Endodermal cell (in vitro differentiated cells): Measurements from ENCODE around the gene STX3. TPM values are rescaled to one million over a fixed set of nuclear protein-coding genes. Genes with fewer than 3 reads are reported as not detected.

Source experiments
- DNase-seq: peaks from one replicate; pipeline ENCODE4 v3.0.0-alpha.2; 2017
- H3K27ac ChIP-seq: 2 replicates; pipeline ENCODE4 v1.5.1; 2013; ENCODE audit warnings: mild to moderate bottlenecking, low read depth, low read length, moderate library complexity
- H3K27me3 ChIP-seq: 2 replicates; pipeline ENCODE4 v1.6.1; 2013; ENCODE audit warnings: mild to moderate bottlenecking, low read length, moderate library complexity; ENCODE audit not compliant: insufficient read depth, control insufficient read depth, poor library complexity, severe bottlenecking
- H3K36me3 ChIP-seq: 2 replicates; pipeline ENCODE4 v1.7.0; 2013; ENCODE audit warnings: mild to moderate bottlenecking, low read length, moderate library complexity; ENCODE audit not compliant: control insufficient read depth, insufficient read depth
- H3K4me1 ChIP-seq: one replicate; pipeline ENCODE4 v1.7.0; 2013; ENCODE audit warnings: low read length; ENCODE audit not compliant: control insufficient read depth, insufficient read depth
- H3K4me3 ChIP-seq: 2 replicates; pipeline ENCODE4 v1.5.1; 2013; ENCODE audit warnings: mild to moderate bottlenecking, low read length, moderate library complexity
- H3K9ac ChIP-seq: 2 replicates; pipeline ENCODE4 v1.6.1; 2013; ENCODE audit warnings: mild to moderate bottlenecking, low read length, moderate library complexity; ENCODE audit not compliant: poor library complexity, severe bottlenecking; ENCODE audit errors: extremely low read depth
- H3K9me3 ChIP-seq: 2 replicates; pipeline ENCODE4 v1.6.1; 2013; ENCODE audit warnings: mild to moderate bottlenecking, low read length, moderate library complexity; ENCODE audit not compliant: control insufficient read depth
- H3K27ac Mint-ChIP-seq: 2 replicates; pipeline ENCODE4 v1.8.0; 2020; ENCODE audit warnings: mixed read lengths
- H3K27me3 Mint-ChIP-seq: 2 replicates; pipeline ENCODE4 v1.8.0; 2021; ENCODE audit warnings: mild to moderate bottlenecking, mixed read lengths; ENCODE audit not compliant: insufficient read depth
- H3K36me3 Mint-ChIP-seq: 2 replicates; pipeline ENCODE4 v1.8.0; 2020; ENCODE audit warnings: low read depth, mixed read lengths
- H3K4me1 Mint-ChIP-seq: 2 replicates; pipeline ENCODE4 v1.8.0; 2020; ENCODE audit warnings: mixed read lengths
- H3K4me3 Mint-ChIP-seq: 2 replicates; pipeline ENCODE4 v1.8.0; 2020; ENCODE audit warnings: mild to moderate bottlenecking, moderate library complexity, mixed read lengths
- H3K9me3 Mint-ChIP-seq: 2 replicates; pipeline ENCODE4 v1.8.0; 2020; ENCODE audit warnings: mild to moderate bottlenecking, mixed read lengths
- WGBS, 2 experiments: methylation state at CpG; one replicate each; pipeline versions ENCODE4 v1.1.5 to v1.1.7; 2013; ENCODE audit warnings: missing lambda C conversion rate in 2 of 2, mixed read lengths in 1 of 2; ENCODE audit not compliant: insufficient coverage in 1 of 2, insufficient read length in 1 of 2; 5-methylcytosine and 5-hydroxymethylcytosine counted together
- total RNA-seq, 2 donors: library from RNA; stranded (reverse); fragmentation: NEBNext Ultra II Directional in 1 of 2; extraction: Animal tissue kit (Norgen Biotek cat#: 25700) in 1 of 2; gene quantifications; 2 replicates in 1 of 2; 3 replicates in 1 of 2; pipeline ENCODE4 v1.2.1, GENCODE V29; 2021
- TF ChIP-seq, protein P1 (sequence below): fragments of 200-600 bp; sonication (generic); conservative IDR thresholded peaks from 2 replicates; pipeline ENCODE4 v1.5.0; 2021; ENCODE audit warnings: antibody characterized with exemption, mild to moderate bottlenecking

STX3 gene
- total RNA-seq, 2 donors from 2014 or later: 119 to 160 TPM

- Mint-ChIP-seq H3K27ac (no peak overlapping the region), H3K4me3 (no peak overlapping the region), H3K27me3 (no peaks in the 10 kb centered on the region), H3K36me3 (peaks cover 97% of the 10 kb centered on the region), H3K9me3 (no peaks in the 10 kb centered on the region), H3K4me1 (peaks cover 10% of the 10 kb centered on the region)
- 87 to 94% methylated on average over 4 of the region's 4 CpGs for WGBS, 2 experiments
- TF ChIP-seq, protein P1, sequence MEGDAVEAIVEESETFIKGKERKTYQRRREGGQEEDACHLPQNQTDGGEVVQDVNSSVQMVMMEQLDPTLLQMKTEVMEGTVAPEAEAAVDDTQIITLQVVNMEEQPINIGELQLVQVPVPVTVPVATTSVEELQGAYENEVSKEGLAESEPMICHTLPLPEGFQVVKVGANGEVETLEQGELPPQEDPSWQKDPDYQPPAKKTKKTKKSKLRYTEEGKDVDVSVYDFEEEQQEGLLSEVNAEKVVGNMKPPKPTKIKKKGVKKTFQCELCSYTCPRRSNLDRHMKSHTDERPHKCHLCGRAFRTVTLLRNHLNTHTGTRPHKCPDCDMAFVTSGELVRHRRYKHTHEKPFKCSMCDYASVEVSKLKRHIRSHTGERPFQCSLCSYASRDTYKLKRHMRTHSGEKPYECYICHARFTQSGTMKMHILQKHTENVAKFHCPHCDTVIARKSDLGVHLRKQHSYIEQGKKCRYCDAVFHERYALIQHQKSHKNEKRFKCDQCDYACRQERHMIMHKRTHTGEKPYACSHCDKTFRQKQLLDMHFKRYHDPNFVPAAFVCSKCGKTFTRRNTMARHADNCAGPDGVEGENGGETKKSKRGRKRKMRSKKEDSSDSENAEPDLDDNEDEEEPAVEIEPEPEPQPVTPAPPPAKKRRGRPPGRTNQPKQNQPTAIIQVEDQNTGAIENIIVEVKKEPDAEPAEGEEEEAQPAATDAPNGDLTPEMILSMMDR: no peak
- Histone ChIP-seq H3K9ac (no peak overlapping the region), H3K4me1 (no peaks in the 10 kb centered on the region), H3K4me3 (no peak overlapping the region), H3K27me3 (no peaks in the 10 kb centered on the region), H3K27ac (no peak overlapping the region), H3K36me3 (peaks cover 99% of the 10 kb centered on the region), H3K9me3 (no peaks in the 10 kb centered on the region)
- no peak for DNase-seq
Observed at GRCh38 chr11:59791639-59792038, 36.5 kb downstream of the STX3 start.

GRCh38 chr11:59792507-59792906 lies 37.3 kb downstream of the STX3 start:
- no peak overlapping the region for H3K4me3 ChIP-seq
- Mint-ChIP-seq H3K4me1 (peaks cover 10% of the 10 kb centered on the region), H3K4me3 (no peak overlapping the region), H3K27ac (no peak overlapping the region), H3K27me3 (no peaks in the 10 kb centered on the region), H3K9me3 (no peaks in the 10 kb centered on the region), H3K36me3 (peaks cover 96% of the 10 kb centered on the region)
- no peak overlapping the region for H3K9ac ChIP-seq
- TF ChIP-seq, protein P1: no peak
- DNase-seq: no peak
- peaks cover 97% of the 10 kb centered on the region for H3K36me3 ChIP-seq
- H3K27me3 ChIP-seq: no peaks in the 10 kb centered on the region
- WGBS, 2 experiments: 90 to 100% methylated on average over 1 of the region's 1 CpG
- no peaks in the 10 kb centered on the region for H3K4me1 ChIP-seq
- H3K27ac ChIP-seq: no peak overlapping the region
- H3K9me3 ChIP-seq: no peaks in the 10 kb centered on the region

GRCh38 chr11:59794417-59794816 lies 39.2 kb downstream of the STX3 start:
- no peak overlapping the region for H3K4me3 Mint-ChIP-seq
- no peaks in the 10 kb centered on the region for H3K9me3 Mint-ChIP-seq
- H3K27me3 Mint-ChIP-seq: no peaks in the 10 kb centered on the region
- no peak for DNase-seq
- peaks cover 10% of the 10 kb centered on the region for H3K4me1 Mint-ChIP-seq
- Histone ChIP-seq H3K27me3 (no peaks in the 10 kb centered on the region), H3K27ac (no peak overlapping the region), H3K9me3 (no peaks in the 10 kb centered on the region), H3K36me3 (peaks cover 90% of the 10 kb centered on the region), H3K4me1 (no peaks in the 10 kb centered on the region), H3K9ac (no peak overlapping the region), H3K4me3 (no peak overlapping the region)
- WGBS, 2 experiments: 88% methylated on average over 3 of the region's 3 CpGs; no CpG with 5 or more reads in 1 of the 2 experiments
- H3K36me3 Mint-ChIP-seq: peaks cover 82% of the 10 kb centered on the region
- TF ChIP-seq, protein P1: no peak
- no peak overlapping the region for H3K27ac Mint-ChIP-seq
